Lung (tissue), 12 donors: ENCODE measurements around the gene AJAP1. TPM values are rescaled to one million over a fixed set of nuclear protein-coding genes. Genes with fewer than 3 reads are reported as not detected.

Experiments used
- ATAC-seq: fragments of 200-7000 bp; cut with Tn5 transposase; one replicate; pipeline ENCODE4 v1.9.1; 2020; ENCODE audit warnings: moderate number of reproducible peaks; ENCODE audit not compliant: insufficient read depth, low FRiP score
- DNase-seq, 3 donors: peaks; one replicate each; pipeline ENCODE4 v3.0.0-alpha.2; 2013 to 2017
- H3K27ac ChIP-seq, 2 donors: one replicate each; pipeline ENCODE4 v1.5.1; 2013; ENCODE audit warnings: mild to moderate bottlenecking in 2 of 2, moderate library complexity in 2 of 2, control low read depth in 1 of 2, inconsistent platforms in 1 of 2, low read depth in 1 of 2, low read length in 1 of 2
- H3K27me3 ChIP-seq, 3 donors: one replicate each; pipeline ENCODE4 v1.5.1; 2013; ENCODE audit warnings: low read length in 2 of 3; ENCODE audit not compliant: control insufficient read depth in 3 of 3, insufficient read depth in 3 of 3
- H3K36me3 ChIP-seq, 4 donors: one replicate each; pipeline ENCODE4 v1.5.1; 2013; ENCODE audit warnings: low read length in 4 of 4, mild to moderate bottlenecking in 1 of 4, moderate library complexity in 1 of 4; ENCODE audit not compliant: control insufficient read depth in 4 of 4, insufficient read depth in 4 of 4
- H3K4me1 ChIP-seq, 5 donors: one replicate each; pipeline ENCODE4 v1.5.1; 2013; ENCODE audit warnings: low read length in 5 of 5, mild to moderate bottlenecking in 2 of 5, moderate library complexity in 1 of 5; ENCODE audit not compliant: control insufficient read depth in 5 of 5, insufficient read depth in 5 of 5
- H3K4me3 ChIP-seq: one replicate; pipeline ENCODE4 v1.5.1; 2013; ENCODE audit warnings: mild to moderate bottlenecking, control low read depth, moderate library complexity
- H3K9ac ChIP-seq, 2 donors: one replicate each; pipeline ENCODE4 v1.5.1; 2013; ENCODE audit warnings: low read length in 2 of 2, control low read depth in 1 of 2; ENCODE audit not compliant: insufficient read depth in 1 of 2
- H3K9me3 ChIP-seq, 4 donors: one replicate each; pipeline ENCODE4 v1.5.1; 2013; ENCODE audit warnings: low read length in 3 of 4, mild to moderate bottlenecking in 1 of 4, moderate library complexity in 1 of 4; ENCODE audit not compliant: control insufficient read depth in 4 of 4, insufficient read depth in 3 of 4
- WGBS, 2 donors: extraction: QIAGEN DNeasy Blood & Tissue Kit; methylation state at CpG; one replicate each; pipeline ENCODE4 v1.1.7; 2013; 5-methylcytosine and 5-hydroxymethylcytosine counted together
- polyA plus RNA-seq, 2 donors: library from polyadenylated mRNA; stranded (reverse); fragments of 200-250 nt; gene quantifications; one replicate each; pipeline ENCODE4 v1.2.1, GENCODE V29; 2013
- total RNA-seq, 2 donors: library from RNA; depleted of rRNA in 1 of 2; stranded (reverse); fragments of >200 nt in 1 of 2; gene quantifications; one replicate each; pipeline ENCODE4 v1.2.1, GENCODE V29; 2014 to 2021
- TF ChIP-seq, protein P1 (sequence below): IDR thresholded peaks from 2 replicates; pipeline ENCODE4 v1.5.1; 2012; ENCODE audit warnings: mild to moderate bottlenecking; ENCODE audit errors: control extremely low read depth, extremely low read depth
- donor health status: control.
- donor health status: control.
- donor health status: Bipolar disorder and iron deficiency.
- donor health status: healthy.
- donor health status: DM: yes; HTN: yes; CAD: no.

The AJAP1 gene
- total and polyA plus RNA-seq, 4 donors: 0.05 to 0.77 (median 0.19) TPM

- TF ChIP-seq, protein P1, sequence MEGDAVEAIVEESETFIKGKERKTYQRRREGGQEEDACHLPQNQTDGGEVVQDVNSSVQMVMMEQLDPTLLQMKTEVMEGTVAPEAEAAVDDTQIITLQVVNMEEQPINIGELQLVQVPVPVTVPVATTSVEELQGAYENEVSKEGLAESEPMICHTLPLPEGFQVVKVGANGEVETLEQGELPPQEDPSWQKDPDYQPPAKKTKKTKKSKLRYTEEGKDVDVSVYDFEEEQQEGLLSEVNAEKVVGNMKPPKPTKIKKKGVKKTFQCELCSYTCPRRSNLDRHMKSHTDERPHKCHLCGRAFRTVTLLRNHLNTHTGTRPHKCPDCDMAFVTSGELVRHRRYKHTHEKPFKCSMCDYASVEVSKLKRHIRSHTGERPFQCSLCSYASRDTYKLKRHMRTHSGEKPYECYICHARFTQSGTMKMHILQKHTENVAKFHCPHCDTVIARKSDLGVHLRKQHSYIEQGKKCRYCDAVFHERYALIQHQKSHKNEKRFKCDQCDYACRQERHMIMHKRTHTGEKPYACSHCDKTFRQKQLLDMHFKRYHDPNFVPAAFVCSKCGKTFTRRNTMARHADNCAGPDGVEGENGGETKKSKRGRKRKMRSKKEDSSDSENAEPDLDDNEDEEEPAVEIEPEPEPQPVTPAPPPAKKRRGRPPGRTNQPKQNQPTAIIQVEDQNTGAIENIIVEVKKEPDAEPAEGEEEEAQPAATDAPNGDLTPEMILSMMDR: no peak
- no peak for DNase-seq
Measured at GRCh38 chr1:4636644-4637380, 17.6 kb upstream of the AJAP1 start.

GRCh38 chr1:4637616-4638344 lies 16.6 kb upstream of the AJAP1 start:
- Histone ChIP-seq H3K4me1 (peaks cover 0 to 14% (median 3%) of the 10 kb centered on the region in 5 donors), H3K36me3 (no peaks in the 10 kb centered on the region), H3K9ac (no peak overlapping the region), H3K9me3 (no peaks in the 10 kb centered on the region), H3K27me3 (peaks cover 0 to 25% (median 4%) of the 10 kb centered on the region in 3 donors), H3K4me3 (no peak overlapping the region), H3K27ac (no peak overlapping the region)
- WGBS, 2 donors: 39 to 55% methylated on average over 34 of the region's 34 CpGs
- TF ChIP-seq, protein P1: no peak
- ATAC-seq (no peak), DNase-seq (no peak)

More at GRCh38 chr1:4636644-4637380, 17.6 kb upstream of the AJAP1 start:
- peaks cover 0 to 19% (median 0%) of the 10 kb centered on the region in 3 donors for H3K27me3 ChIP-seq
- no peak for ATAC-seq
- H3K4me3 ChIP-seq: no peak overlapping the region
- H3K36me3 ChIP-seq: no peaks in the 10 kb centered on the region
- no peak overlapping the region for H3K9ac ChIP-seq
- 82 to 83% methylated on average over 23 of the region's 23 CpGs for WGBS, 2 donors
- peaks cover 0 to 2% (median 0%) of the 10 kb centered on the region in 4 donors for H3K9me3 ChIP-seq
- H3K27ac ChIP-seq: no peak overlapping the region
- H3K4me1 ChIP-seq: peaks cover 0 to 13% (median 3%) of the 10 kb centered on the region in 5 donors

GRCh38 chr1:4638345-4638729 lies 16.1 kb upstream of the AJAP1 start:
- no peaks in the 10 kb centered on the region for H3K9me3 ChIP-seq
- H3K27me3 ChIP-seq: peaks cover 0 to 31% (median 9%) of the 10 kb centered on the region in 3 donors
- TF ChIP-seq, protein P1: no peak
- DNase-seq (no peak), ATAC-seq (no peak)
- H3K36me3 ChIP-seq: no peaks in the 10 kb centered on the region
- no peak overlapping the region for H3K4me3 ChIP-seq
- peaks cover 0 to 14% (median 3%) of the 10 kb centered on the region in 5 donors for H3K4me1 ChIP-seq
- no peak overlapping the region for H3K27ac ChIP-seq
- 28 to 29% methylated on average over 12 of the region's 12 CpGs for WGBS, 2 donors
- H3K9ac ChIP-seq: no peak overlapping the region
